Choroid plexus epithelial cell (primary cell): ENCODE results near the gene ZNF853.
"Not testable (repeated sequence)": the region's sequence is repeated elsewhere in the genome, so short reads cannot be mapped to it uniquely, and the experiment has no call there.

Experiments used
- DNase-seq: peaks from one replicate; pipeline ENCODE4 v3.0.0-alpha.2; 2010; ENCODE audit warnings: low read depth
- H3K4me3 ChIP-seq: 2 replicates; pipeline ENCODE4 v1.5.1; 2011; ENCODE audit warnings: low read depth, mild to moderate bottlenecking, control low read depth, low read length, moderate library complexity
- CTCF ChIP-seq: conservative IDR thresholded peaks from 2 replicates; pipeline ENCODE4 v1.5.1; 2011; ENCODE audit warnings: low read depth, mild to moderate bottlenecking, control low read depth, inconsistent platforms, low read length, moderate library complexity

ZNF853 gene

GRCh38 chr7:6654113-6654841 is 38.9 kb downstream of the ZNF853 start:
- no peak for DNase-seq
- no peak for TF ChIP-seq CTCF
- H3K4me3 ChIP-seq = no peak overlapping the region

DNA sequence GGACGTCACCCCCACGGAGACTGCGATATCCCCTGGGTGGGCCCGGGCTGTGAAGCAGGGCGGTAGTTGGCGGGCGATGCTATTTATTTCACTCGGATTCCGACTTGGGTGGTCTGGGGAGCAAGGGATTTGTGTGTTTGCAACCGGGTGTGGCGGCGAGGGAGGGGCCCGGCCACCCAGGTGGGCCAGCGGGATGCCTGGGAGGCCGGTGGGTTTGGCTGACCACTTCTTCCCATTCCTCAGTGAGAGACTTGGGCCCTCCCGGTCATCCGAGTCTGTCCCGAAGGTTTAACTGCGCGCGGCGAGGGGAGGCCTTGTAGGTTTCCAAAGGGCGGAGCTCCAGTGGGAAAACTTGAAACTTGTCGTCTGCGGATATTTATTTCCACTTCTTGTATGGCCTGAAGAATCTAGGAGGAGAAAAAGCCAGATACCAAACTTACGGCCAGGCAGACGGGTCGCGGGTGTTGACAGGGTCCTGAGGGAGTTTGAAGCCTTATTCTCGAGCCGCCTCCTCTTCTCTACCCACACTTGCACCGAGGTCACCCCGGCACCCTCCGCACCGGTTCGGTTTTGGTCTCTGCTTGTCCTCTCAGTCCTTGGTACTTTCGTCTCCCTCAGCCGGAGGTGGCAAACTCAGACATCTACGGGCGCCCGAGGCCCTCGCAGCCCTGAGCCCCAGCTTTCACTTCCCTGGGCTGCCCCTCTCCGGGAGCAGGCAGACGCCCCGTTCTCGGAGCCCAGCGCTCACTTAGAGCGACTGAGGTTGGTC is 39.6 kb downstream of the ZNF853 start:
- no peak overlapping the region for H3K4me3 ChIP-seq
- TF ChIP-seq CTCF = no peak
- DNase-seq = no peak

DNA sequence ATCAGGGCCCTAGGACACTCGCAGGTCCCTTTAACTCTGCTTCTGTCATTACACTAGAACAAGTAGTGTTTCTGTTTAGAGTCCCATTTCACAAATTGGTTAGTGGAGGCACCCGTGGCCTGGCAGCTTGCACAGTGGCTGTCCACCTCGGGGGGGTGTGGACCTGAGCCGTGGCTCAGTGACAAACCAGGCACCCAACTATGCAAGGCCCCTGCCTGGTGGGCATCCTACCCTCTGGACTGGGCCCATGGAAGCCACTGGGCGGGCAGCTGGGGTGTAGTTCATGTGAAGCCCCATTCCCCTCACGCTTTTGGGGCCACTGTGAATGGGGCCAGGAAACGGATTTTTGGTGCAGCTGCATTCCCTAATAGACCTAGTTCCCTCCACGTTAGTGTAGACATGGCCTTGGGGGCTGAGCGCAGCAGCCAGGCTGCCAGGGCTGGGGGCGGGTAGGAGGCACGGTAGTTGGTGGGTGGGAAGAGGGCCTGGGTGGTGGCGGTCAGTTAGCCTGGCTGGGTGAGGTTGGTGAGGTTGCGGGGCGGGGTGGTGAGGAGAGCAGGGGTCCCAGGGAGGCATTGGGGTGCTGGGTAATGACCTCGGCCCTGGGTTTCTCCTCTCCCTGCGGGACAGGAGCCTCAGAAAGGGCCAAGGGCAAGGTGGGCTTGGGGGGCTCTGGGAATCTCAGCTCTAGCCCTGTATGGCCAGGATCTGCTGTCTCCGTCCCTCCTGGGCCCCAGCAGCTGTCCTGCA is 40.4 kb downstream of the ZNF853 start:
- DNase-seq = no peak
- no peak overlapping the region for H3K4me3 ChIP-seq
- no peak for TF ChIP-seq CTCF

- no peak for TF ChIP-seq CTCF
- DNase-seq = no peak
- no peak overlapping the region for H3K4me3 ChIP-seq
Measured at GRCh38 chr7:6656413-6656812, 41.0 kb downstream of the ZNF853 start.

- H3K4me3 ChIP-seq = no peak overlapping the region
- peak; percentile 14 for DNase-seq
- no peak for TF ChIP-seq CTCF
Measured at GRCh38 chr7:6658618-6659345, 43.4 kb downstream of the ZNF853 start.

- DNase-seq, H3K4me3 ChIP-seq: not testable (repeated sequence)
Measured at GRCh38 chr7:6670851-6671250, 55.4 kb downstream of the ZNF853 start.
